GM18511 (cell line): Measurements from ENCODE around the gene BMS1.
A peak's percentile ranks its signal among the peaks of the same experiment; 100 is the strongest.
"Not testable (repeated sequence)": the region's sequence is repeated elsewhere in the genome, so short reads cannot be mapped to it uniquely, and the experiment has no call there.

ENCODE experiments used
- ATAC-seq: cut with Tn5 transposase; IDR thresholded peaks from one replicate; pipeline ENCODE4 v1.9.1; 2021; ENCODE audit warnings: mild to moderate bottlenecking, moderate library complexity; ENCODE audit not compliant: unreplicated experiment

Gene BMS1, protein sequence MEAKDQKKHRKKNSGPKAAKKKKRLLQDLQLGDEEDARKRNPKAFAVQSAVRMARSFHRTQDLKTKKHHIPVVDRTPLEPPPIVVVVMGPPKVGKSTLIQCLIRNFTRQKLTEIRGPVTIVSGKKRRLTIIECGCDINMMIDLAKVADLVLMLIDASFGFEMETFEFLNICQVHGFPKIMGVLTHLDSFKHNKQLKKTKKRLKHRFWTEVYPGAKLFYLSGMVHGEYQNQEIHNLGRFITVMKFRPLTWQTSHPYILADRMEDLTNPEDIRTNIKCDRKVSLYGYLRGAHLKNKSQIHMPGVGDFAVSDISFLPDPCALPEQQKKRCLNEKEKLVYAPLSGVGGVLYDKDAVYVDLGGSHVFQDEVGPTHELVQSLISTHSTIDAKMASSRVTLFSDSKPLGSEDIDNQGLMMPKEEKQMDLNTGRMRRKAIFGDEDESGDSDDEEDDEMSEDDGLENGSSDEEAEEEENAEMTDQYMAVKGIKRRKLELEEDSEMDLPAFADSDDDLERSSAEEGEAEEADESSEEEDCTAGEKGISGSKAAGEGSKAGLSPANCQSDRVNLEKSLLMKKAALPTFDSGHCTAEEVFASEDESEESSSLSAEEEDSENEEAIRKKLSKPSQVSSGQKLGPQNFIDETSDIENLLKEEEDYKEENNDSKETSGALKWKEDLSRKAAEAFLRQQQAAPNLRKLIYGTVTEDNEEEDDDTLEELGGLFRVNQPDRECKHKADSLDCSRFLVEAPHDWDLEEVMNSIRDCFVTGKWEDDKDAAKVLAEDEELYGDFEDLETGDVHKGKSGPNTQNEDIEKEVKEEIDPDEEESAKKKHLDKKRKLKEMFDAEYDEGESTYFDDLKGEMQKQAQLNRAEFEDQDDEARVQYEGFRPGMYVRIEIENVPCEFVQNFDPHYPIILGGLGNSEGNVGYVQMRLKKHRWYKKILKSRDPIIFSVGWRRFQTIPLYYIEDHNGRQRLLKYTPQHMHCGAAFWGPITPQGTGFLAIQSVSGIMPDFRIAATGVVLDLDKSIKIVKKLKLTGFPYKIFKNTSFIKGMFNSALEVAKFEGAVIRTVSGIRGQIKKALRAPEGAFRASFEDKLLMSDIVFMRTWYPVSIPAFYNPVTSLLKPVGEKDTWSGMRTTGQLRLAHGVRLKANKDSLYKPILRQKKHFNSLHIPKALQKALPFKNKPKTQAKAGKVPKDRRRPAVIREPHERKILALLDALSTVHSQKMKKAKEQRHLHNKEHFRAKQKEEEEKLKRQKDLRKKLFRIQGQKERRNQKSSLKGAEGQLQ

DNA sequence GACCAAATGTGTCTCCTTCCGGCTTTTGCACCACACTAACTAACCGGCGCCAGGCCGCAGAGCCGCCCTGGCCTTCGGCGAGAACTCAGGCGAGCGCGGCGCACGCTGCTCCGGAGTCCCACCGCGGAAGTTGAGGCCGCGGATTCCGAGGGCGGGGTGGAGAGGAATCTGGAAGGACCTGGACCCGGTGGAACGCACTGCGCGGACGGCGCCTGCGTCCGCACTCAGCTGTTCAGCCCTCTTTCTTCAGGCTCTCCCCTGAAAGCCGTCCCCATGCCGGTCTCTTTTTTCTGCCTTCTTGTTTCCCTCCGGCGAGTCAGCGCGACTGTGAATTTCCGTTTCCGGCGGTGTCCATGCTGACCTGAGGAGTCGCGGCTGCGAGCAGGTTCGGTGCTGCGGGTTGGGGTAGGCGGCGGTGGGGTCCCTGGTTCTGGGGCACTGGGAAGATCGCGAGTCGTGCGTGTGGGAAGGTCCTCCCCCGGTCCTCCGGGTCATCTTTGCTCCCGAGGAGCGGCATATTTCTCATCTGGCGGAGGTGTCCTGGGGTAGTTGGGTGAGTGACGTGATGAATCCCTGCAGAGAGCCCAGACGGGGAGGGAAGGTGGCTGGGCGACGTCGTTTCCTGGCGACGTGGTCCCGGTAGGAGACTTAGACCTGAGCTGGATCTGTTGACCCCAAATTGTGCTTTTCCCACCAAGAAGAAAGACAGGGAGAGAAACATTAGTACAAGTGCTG lies at the start of gene BMS1:
TSS of gene BMS1 (plus strand) at position 350 of the 735 bp plus-strand sequence. CDS start 1,600 bp downstream, outside the sequence.
- peak; percentile 96 for ATAC-seq

DNA sequence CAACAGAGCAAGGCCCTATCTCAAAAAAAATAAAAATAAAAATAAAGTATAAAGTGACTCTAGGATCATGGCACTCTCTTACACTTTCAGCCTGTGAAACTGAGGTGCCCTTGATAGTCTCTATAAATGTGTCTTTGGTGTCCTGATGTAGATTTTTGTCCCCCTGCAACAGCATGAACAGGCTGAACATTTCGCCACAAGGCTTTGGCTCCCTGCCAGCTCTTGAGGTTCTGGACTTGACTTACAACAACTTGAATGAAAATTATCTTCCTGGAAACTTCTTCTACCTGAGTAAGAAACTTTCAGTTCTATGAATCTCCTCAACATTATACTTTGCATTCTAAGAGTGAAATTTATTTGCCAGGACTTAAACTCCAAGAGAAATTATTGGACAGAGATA lies 48.1 kb upstream of the BMS1 start:
- ATAC-seq: no peak

DNA sequence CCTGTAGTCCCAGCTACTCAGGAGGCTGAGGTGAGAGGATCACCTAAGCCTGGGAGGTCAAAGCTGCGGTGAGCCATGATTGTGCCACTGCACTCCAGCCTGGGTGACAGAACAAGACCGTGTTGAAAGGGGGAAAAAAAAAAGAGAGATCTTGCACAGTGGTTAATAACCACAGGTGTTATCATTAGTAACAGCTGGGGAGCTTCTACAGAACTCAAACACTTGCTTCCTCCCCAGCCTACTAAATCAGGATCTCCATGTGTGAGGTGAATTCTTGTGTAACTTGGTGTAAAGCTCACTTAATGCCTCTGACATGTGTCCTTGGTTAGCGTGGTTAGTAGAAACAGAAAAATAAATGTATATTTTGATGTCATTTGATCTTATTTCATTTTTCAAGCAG lies 43.9 kb upstream of the BMS1 start:
- ATAC-seq: no peak

DNA sequence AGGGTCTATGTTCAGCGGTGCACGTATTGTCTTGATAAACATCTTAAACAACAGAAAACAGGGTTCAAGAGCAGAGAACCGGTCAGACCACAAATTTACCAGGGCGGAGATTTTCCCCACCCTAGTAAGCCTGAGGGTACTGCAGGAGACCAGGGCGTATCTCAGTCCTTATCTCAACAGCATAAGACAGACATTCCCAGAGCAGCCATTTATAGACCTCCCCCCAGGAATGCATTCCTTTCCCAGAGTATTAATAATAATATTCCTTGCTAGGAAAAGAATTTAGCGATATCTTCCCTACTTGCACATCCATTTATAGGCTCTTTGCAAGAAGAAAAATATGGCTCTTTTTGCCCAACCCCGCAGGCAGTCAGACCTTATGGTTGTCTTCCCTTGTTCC lies 41.1 kb upstream of the BMS1 start:
- not testable (repeated sequence) for ATAC-seq

DNA sequence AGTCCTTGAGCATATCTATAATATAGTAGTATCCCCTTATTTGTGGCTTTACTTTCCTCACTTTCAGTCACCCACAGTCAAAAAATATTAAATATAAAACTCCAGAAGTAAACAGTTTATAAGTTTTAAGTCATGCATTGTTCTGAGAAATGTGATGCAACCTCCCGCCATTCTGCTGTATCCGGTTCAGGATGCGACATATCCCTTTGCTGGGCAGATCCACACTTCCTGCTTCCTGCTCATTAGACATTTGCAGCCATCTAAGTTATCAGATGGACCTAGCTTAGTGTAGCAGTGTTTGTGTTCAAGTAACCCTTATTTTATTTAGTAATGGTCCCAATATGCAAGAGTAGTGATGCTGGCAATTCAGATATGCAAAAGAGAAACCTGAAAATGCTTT lies 38.9 kb upstream of the BMS1 start:
- no peak for ATAC-seq

DNA sequence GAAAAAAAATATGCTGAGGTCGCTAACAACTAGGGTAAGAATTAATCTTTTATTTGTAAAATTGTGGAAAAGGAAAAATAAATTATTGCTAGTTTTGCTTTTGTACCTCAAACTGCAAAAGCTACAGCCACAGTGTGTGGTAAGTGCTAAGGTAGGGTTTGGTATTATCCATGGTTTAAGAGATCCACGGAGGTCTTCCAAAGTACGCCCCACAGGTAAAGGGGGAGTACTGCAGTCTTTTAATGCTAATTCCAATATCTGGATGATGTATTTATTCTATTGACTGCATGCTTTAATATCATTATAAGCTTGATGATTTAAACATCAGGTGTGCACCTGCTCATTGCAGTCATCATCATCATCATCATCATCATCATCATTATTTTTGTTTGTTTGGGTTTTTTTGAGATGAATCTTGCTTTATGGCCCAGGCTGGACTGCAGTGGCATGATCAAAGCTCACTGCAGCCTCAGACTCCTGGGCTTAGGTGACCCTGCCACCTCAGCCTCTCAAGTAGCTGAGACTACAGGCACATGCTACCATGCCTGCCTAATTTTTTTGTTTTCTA lies 38.4 kb upstream of the BMS1 start:
- no peak for ATAC-seq

DNA sequence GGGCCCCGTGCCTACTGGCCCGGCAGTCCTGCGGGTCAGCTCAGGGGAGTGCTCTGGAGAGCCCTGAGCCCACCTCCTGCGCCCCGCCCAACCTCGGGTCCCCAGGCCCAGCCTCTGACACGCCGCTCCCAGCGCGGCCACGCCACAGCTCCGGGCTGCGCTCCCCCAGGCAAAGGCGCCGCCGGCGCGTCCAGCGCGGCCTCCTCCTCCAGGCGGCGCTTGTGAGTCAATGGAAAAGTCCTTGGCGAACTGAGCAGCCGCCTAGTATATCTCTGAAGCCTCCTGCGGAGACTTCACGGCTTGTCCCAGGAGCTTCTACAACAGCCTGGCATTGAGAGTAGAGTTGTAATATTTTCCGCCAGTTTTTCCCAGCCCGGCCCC lies 29.5 kb upstream of the BMS1 start:
- peak; percentile 42 for ATAC-seq

DNA sequence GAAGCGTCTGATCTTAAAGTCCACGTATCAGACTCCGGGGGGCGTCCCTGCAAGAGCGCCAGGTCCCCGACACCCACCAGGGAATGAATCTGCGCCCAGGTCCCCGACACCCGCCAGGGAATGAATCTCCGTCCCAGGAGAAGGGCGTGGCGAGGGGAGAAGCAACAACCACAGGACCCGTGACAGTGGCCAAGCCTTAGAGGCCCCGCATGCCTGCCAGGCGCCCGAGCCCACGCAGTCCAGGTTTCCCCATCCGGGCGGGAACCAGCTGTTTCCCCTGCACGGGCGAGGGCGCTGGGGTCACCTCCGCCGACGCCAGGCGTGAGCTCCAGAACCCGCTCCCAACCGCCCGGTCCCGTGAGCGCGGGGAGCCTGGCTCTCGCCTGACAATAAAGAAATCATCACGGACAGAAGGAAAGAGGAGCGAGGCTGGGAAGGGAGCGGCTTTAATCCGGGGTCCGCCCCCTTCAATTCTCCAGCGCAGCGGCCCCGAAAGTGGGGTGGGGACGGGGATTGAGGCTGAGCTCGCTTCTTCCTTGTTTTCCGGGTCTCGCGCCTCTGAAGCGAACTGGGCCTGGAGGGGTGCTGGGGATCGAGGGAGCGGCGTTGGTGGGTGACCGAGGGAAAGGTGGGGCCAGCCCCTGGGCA lies 29.0 kb upstream of the BMS1 start:
- ATAC-seq: peak; percentile 11

DNA sequence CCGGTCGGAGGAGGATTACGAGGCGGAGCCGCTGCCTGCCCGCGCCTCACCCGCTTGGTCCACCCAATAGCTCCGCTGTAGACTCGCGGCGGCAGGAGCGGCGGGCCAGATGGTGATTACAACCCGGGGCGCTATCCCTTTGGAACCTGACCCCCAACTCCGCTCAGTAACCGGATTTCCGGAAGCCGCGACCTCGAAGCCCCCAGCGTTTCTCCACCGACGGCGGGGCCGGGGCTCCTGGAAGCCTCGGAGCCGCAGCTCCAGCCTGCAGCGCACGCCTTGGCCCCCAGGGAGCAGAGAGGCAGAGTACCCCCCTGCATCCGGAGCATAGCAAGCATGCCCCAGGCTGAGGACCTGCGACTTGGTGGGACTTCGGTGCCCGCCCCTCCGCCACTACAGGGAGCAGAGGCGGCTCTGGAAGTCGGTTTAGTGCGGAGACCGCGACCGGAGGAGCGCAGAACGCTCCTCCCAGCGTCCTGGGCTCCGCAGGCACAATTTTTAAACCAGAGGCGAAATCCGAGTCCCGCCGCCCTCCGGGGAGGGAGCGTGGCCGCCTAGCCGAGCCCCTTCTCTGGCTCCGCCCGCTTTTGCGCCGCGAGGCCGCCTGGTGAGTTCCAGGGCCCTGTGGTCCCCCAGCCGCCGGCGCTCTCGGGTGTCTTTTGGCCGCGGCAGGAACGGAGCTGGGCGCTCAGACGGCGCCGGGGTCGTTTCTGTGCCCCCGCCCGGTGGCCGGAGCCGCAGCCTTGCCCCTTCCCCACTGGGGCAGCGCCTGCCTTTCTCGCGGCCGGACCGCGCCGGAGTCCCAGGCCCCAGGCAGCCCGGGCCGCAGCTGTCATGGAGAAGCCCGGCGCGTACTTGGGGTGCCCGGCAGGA lies 28.2 kb upstream of the BMS1 start:
- peak; percentile 46 for ATAC-seq

DNA sequence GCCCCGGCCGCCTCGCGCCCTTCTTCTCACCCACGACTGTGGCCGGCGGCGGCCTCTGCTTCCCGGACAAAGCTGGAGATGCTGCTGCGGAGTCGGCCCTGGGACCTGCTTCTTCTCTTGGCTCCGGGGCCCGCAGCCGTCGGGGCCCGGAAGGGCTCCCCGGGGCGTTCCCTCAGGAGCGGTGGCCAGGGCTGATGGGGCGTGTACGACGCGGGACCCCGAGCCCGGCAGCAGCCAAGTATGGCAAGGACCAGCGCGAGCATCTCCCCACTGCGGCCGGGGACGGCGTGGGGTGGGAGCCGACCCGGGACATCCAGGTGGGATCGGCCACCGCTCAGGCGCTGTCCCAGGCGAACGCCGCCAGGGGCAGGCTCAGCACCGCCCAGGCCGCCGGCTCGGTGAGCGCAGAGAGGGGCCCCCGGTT lies 27.6 kb upstream of the BMS1 start:
- peak; percentile 25 for ATAC-seq

DNA sequence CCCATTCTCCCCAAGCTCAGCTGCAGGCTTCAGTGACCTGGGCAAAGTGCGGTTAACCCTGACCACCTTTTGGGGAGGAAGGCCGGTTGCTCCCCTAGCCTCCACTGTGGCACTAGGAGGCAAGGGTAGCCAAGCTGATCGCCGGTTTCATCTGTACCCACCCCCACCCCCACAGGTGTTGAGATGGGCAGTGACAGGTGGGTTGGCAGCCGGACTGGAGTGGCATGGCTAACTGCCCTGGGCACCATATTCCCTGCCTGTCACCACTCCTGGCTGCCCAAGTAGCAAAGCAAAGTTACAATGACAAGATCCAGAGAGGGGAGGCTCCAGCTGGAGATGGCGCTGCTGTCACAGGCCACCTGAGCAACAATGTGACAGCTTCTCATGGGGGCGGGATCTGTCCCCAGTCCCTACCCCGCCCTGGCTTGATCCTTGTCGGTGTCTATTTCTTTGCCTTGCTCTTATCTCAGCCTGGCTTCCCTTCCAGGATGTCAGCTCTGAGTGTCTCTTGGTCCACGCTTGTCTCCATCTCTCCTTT lies 27.0 kb upstream of the BMS1 start:
- ATAC-seq: peak; percentile 19

DNA sequence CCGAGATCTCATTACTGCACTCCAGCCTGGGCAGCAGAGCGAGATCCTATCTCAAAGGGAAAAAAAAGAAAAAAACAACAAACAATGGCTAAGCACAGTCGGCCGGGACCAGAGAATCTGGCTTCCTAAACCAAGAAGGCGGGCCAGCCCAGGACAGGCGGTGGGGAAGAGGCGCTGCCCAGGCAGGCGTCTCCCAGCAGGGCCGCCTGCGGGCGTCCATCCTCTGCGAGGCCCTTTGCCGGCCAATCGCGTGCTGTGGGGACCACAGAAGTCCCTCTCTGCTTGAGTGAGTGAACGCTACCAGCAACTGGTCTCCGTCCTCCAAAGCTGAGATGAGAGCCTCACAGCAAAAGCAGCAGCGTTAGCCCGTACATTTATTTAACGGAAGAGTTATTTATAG lies 14.7 kb upstream of the BMS1 start:
- ATAC-seq: no peak

DNA sequence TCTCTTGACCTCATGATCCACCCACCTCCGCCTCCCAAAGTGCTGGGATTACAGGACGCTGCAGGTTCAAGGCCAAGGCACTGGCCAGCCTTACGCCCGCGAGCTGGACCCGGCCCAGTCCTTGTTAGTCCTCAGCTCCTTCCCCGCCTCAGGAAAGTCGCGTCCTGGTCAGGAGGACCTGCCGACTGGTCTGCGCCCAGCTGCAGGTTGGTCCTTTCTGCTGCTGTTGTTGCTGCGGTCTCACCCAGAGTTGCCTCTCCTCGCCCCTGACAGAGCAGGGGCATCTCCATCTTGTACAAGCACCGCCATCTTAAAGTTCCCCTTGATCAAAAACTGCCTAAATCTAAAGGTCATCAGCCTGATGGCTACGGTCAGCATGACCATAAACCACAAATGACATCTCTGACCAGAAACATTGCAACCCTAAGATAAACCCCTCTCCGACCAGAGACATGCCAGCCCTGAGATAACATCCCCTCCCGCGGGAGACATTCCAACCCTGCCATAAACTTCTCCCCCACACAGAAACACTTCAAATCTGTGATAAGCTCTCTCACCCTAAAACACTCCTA lies 13.9 kb upstream of the BMS1 start:
- ATAC-seq: no peak

DNA sequence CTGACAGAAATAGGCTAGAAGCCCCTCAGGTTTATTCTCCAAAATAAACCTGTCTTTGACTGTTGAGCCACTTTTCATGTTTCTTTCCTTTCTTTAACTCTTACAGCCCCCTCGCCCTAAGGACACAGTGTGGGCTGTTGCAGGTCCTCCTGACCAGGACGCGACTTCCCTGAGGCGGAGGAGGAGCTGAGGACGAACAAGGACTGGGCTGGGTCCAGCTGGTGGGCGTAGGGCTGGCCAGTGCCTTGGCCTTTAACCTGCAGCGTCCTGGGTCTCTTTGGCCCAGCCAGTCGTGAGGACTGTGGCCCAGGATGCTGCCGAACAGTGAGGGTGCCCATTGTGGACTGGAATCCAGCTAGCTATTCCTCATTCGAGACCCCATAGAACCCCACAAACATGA lies 13.4 kb upstream of the BMS1 start:
- no peak for ATAC-seq

DNA sequence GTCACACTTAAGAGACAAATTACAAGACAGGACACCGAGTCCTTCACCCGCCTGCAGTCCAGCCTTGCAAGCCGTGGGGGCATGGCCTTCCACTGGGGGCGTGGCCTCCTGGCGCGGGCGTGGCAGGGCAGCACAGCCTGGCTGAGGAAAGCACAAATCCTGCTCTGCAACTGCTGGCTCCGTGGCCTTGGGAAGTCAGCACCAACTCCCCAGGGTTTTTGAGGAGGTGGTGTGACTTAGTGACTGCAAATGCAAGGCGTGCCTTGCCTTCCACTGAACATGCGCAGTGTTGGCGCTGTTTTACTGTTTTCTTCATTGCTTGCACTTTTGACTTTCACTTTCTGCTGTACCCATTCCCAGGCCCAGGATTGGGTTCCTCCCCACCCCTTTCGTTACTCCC lies 12.9 kb upstream of the BMS1 start:
- ATAC-seq: no peak

DNA sequence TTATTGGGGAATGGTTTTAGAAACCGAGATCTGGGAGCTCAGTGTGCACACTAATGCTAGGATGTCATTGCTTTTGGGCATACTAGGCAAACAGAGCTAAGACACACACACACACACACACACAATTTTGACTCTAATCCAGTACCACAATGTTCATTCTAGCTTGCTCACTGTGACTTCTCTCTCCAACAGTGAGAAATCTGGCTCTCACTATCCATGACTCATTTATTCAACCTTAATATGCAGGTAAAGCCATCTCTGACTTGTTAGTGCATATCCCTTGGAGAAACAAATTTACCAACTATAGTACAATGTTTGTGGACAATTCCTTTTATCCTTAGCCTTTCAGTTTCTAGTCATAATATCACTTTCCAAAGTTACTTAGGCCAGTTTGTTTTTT lies 5.9 kb upstream of the BMS1 start:
- ATAC-seq: no peak

DNA sequence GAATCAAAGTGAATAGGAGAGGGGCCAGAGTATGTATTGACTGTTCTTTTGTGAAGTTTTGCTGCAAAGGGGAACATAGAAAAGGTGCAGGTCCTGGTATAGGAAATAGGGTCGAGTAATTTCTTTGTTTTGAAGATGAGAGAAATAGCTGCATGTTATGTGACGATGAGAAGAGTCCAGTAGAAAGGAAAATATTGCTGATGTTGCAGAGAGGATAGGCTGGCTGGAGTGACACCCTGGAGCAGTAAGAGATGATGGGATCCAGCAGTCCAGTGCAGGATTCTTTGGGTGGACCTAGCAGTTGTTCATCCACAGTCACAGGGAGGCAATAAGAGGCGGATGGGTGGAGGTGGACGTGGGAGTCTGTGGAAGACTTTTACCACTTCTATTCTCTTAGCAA lies 2.1 kb upstream of the BMS1 start:
- ATAC-seq: no peak

DNA sequence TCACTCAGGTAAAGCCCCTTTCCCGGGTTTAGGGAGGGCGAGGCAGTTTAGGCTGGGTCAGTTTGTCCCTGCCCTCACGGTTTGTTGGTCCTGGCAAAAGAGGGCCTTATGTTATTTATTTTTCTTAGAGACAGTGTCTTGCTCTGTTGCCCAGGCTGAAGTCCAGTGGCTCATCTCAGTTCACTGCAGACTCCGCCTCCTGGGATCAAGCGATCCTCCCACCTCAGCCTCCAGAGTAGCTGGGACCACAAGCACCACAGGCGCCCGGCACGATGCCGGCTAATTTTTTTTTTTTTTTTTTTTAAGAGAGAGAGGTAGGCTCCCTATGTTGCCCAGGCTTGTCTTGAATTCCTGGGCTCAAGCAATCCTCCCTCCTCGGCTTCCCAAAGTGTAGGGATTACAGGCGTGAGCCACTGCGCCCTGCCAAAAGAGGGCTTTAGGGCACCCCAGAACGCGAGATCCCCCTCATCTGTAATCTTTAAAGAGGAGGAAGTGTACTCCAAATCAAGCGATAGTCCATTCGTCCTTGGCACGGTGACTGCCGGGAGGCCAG lies 626 bp upstream of the BMS1 start:
- ATAC-seq: peak; percentile 5
